Endothelial cell (in vitro differentiated cells): ENCODE measurements around the gene SIL1. TPM values are rescaled to one million over a fixed set of nuclear protein-coding genes. Genes with fewer than 3 reads are reported as not detected.
"Not testable (repeated sequence)": the region's sequence is repeated elsewhere in the genome, so short reads cannot be mapped to it uniquely, and the experiment has no call there.

Source experiments
- DNase-seq: peaks from one replicate; pipeline ENCODE4 v3.0.0; 2021; ENCODE audit warnings: low spot score
- H3K27ac Mint-ChIP-seq: one replicate; pipeline ENCODE4 v1.8.0; 2021; ENCODE audit warnings: mixed read lengths, inconsistent platforms; ENCODE audit not compliant: unreplicated experiment
- H3K27me3 Mint-ChIP-seq: one replicate; pipeline ENCODE4 v1.8.0; 2021; ENCODE audit warnings: mild to moderate bottlenecking, moderate library complexity, mixed read lengths, inconsistent platforms; ENCODE audit not compliant: unreplicated experiment
- H3K36me3 Mint-ChIP-seq: one replicate; pipeline ENCODE4 v1.8.0; 2021; ENCODE audit warnings: mild to moderate bottlenecking, low read depth, mixed read lengths, inconsistent platforms; ENCODE audit not compliant: unreplicated experiment
- H3K4me1 Mint-ChIP-seq: one replicate; pipeline ENCODE4 v1.8.0; 2021; ENCODE audit warnings: mild to moderate bottlenecking, mixed read lengths, inconsistent platforms; ENCODE audit not compliant: unreplicated experiment
- H3K4me3 Mint-ChIP-seq: one replicate; pipeline ENCODE4 v1.8.0; 2021; ENCODE audit warnings: mild to moderate bottlenecking, mixed read lengths, inconsistent platforms; ENCODE audit not compliant: unreplicated experiment
- H3K9me3 Mint-ChIP-seq: one replicate; pipeline ENCODE4 v1.8.0; 2021; ENCODE audit warnings: mixed read lengths, inconsistent platforms; ENCODE audit not compliant: unreplicated experiment
- total RNA-seq: library from RNA; stranded (reverse); fragmentation: NEBNext Ultra II Directional; extraction: Animal tissue kit (Norgen Biotek cat#: 25700); gene quantifications from one replicate; pipeline ENCODE4 v1.2.1, GENCODE V29; 2021; ENCODE audit not compliant: unreplicated experiment
- TF ChIP-seq, protein P1 (sequence below): fragments of 200-600 bp; sonication (generic); IDR thresholded peaks from one replicate; pipeline ENCODE4 v1.5.0; 2021; ENCODE audit warnings: antibody characterized with exemption; ENCODE audit not compliant: unreplicated experiment

SIL1 gene
- total RNA-seq, 1 donor from 2014 or later: 35.6 TPM

DNA sequence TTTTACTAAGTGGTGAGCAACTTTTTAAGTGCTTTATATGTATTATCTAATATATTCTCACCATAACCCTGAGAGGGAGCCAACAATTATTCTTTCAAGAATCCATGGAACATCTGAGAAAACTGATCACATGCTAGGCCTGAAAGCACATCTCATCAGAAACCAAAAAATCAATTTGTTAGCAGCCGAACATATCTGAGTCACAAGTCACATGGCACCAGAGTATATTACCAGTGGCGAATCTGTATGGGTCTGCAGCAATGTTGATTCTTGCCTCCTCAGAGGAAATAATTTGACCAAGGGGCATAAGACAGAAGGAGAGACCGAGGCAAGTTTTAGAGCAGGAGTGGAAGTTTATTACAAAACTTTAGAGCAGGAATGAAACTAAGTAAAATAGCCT lies 25.3 kb upstream of the SIL1 start:
- H3K4me1 Mint-ChIP-seq: peaks cover 8% of the 10 kb centered on the region
- DNase-seq: no peak
- TF ChIP-seq, protein P1, sequence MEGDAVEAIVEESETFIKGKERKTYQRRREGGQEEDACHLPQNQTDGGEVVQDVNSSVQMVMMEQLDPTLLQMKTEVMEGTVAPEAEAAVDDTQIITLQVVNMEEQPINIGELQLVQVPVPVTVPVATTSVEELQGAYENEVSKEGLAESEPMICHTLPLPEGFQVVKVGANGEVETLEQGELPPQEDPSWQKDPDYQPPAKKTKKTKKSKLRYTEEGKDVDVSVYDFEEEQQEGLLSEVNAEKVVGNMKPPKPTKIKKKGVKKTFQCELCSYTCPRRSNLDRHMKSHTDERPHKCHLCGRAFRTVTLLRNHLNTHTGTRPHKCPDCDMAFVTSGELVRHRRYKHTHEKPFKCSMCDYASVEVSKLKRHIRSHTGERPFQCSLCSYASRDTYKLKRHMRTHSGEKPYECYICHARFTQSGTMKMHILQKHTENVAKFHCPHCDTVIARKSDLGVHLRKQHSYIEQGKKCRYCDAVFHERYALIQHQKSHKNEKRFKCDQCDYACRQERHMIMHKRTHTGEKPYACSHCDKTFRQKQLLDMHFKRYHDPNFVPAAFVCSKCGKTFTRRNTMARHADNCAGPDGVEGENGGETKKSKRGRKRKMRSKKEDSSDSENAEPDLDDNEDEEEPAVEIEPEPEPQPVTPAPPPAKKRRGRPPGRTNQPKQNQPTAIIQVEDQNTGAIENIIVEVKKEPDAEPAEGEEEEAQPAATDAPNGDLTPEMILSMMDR: no peak
- H3K27ac Mint-ChIP-seq: no peak overlapping the region
- H3K4me3 Mint-ChIP-seq: peak overlapping the region; percentile 37
- H3K27me3 Mint-ChIP-seq: peaks cover 4% of the 10 kb centered on the region
- no peaks in the 10 kb centered on the region for H3K36me3 Mint-ChIP-seq
- H3K9me3 Mint-ChIP-seq: no peaks in the 10 kb centered on the region

DNA sequence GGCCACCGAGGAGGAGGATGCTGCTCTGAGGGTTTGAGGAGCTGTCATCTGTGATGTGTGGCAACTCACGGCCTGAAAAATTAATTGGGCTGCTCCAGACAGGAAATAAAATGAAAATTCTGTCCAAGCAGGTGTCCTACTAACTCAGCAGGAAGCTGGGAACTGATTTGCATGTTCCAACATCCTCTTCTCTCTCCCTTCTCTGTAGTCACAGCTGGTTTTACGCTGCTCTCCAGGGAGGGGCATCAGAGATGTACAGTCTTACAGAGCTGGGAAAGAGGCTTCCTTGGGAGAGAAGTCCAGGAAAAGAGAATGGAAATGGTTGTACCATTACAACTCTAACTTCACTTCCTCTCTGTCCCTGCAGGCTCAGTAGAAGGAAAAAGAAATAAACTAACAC lies 24.2 kb upstream of the SIL1 start:
- Mint-ChIP-seq H3K4me3 (no peak overlapping the region), H3K36me3 (no peaks in the 10 kb centered on the region), H3K4me1 (peaks cover 8% of the 10 kb centered on the region), H3K9me3 (no peaks in the 10 kb centered on the region), H3K27me3 (peaks cover 4% of the 10 kb centered on the region), H3K27ac (no peak overlapping the region)
- TF ChIP-seq, protein P1: no peak
- DNase-seq: no peak

DNA sequence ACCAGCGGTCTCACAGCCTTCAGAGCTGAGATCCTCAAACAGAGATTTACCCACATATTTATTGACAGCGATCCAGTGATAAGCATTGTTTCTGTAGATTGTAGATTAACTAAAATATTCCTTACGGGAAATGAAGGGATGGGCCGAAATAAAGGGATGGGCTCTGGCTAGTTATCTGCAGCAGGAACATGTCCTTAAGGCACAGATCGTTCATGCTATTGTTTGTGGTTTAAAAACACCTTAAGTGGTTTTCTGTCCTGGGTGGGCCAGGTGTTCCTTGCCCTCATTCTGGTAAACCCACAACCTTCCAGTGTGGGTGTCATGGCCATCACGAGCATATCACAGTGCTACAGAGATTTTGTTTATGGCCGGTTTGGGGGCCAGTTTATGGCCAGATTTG lies 19.9 kb upstream of the SIL1 start:
- H3K9me3 Mint-ChIP-seq, H3K27ac Mint-ChIP-seq: not testable (repeated sequence)

DNA sequence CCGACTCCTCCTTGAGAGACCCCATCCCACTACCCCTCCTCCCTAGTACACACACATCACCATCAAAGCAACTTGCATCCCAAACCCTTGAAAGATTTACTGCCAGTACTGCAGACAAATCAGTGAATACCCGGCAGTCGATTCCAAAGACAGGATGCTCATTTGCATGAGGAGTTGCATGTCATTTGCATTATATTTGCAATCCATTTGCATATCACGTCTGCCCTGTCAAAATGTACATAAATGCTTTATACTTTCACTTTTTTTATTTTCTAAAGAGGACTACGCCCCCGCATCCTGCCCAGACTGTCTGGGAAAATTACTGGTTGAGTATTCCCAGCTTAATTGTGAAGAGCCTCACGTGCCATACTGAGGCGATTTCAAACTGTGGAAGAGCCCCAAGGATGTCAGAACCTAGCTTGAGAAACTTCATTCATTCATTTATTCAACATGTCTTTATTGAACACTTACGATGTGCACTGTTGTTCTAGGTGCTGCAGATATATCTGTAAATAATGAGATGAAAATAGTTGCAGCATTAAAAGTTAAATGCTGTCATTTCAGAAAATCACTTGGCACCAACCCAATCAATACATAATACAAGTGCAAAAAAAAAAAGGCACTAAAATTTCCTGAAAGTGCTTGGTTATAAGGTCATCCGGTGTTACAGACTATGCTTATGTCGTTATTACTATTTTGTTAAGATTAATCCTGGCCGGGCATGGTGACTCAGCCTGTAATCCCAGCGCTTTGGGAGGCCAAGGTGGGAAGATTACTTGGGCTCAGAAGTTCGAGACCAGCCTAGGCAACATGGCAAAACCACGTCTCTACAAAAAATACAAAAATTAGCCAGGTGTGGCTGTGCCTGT lies 17.2 kb upstream of the SIL1 start:
- peaks cover 3% of the 10 kb centered on the region for H3K36me3 Mint-ChIP-seq
- H3K4me1 Mint-ChIP-seq: no peaks in the 10 kb centered on the region
- TF ChIP-seq, protein P1: no peak
- no peak for DNase-seq
- no peak overlapping the region for H3K27ac Mint-ChIP-seq
- H3K4me3 Mint-ChIP-seq: no peak overlapping the region
- no peaks in the 10 kb centered on the region for H3K27me3 Mint-ChIP-seq
- peaks cover 4% of the 10 kb centered on the region for H3K9me3 Mint-ChIP-seq

More for the DNA sequence above, 19.9 kb upstream of the SIL1 start:
- H3K4me3 Mint-ChIP-seq, H3K4me1 Mint-ChIP-seq, DNase-seq, H3K36me3 Mint-ChIP-seq, H3K27me3 Mint-ChIP-seq: not testable (repeated sequence)

DNA sequence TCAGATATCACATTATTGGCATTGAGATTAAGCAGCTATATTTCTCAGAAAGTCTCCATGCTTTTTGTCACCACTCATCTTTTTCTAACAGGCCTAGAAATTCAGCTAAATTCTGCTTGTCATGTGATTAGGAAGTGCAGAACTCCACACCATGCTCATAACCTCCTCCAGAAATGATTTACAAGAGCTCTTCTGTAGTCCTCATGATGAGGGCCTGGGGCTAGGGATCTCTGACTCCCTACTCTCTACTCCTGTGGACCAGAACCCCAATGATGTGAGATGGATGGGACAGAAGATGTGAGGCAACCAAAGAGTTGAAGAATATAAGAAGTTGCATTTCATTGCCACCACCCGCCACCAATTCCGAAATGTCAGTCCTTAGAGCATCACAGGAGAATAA lies 16.5 kb upstream of the SIL1 start:
- H3K4me1 Mint-ChIP-seq: no peaks in the 10 kb centered on the region

More for the DNA sequence above, 16.5 kb upstream of the SIL1 start:
- no peak for DNase-seq
- H3K9me3 Mint-ChIP-seq: peaks cover 4% of the 10 kb centered on the region
- H3K4me3 Mint-ChIP-seq: no peak overlapping the region
- no peak overlapping the region for H3K27ac Mint-ChIP-seq
- H3K27me3 Mint-ChIP-seq: no peaks in the 10 kb centered on the region
- H3K36me3 Mint-ChIP-seq: peaks cover 3% of the 10 kb centered on the region
- TF ChIP-seq, protein P1: no peak
